Type B pancreatic cell (in vitro differentiated cells): ENCODE measurements around the gene SYT7. TPM values are rescaled to one million over a fixed set of nuclear protein-coding genes. Genes with fewer than 3 reads are reported as not detected.

ENCODE experiments used
- DNase-seq: peaks from one replicate; pipeline ENCODE4 v3.0.0; 2021; ENCODE audit warnings: mixed read lengths; ENCODE audit not compliant: unreplicated experiment; ENCODE audit errors: extremely low spot score
- H3K27ac Mint-ChIP-seq: 2 replicates; pipeline ENCODE4 v1.8.0; 2021; ENCODE audit warnings: mild to moderate bottlenecking, mixed read lengths
- H3K27me3 Mint-ChIP-seq: 2 replicates; pipeline ENCODE4 v1.8.0; 2021; ENCODE audit warnings: mixed read lengths
- H3K36me3 Mint-ChIP-seq: 2 replicates; pipeline ENCODE4 v1.8.0; 2021; ENCODE audit warnings: mixed read lengths
- H3K4me1 Mint-ChIP-seq: one replicate; pipeline ENCODE4 v1.8.0; 2021; ENCODE audit warnings: mixed read lengths; ENCODE audit not compliant: unreplicated experiment
- H3K4me3 Mint-ChIP-seq: 2 replicates; pipeline ENCODE4 v1.8.0; 2021; ENCODE audit warnings: mild to moderate bottlenecking, mixed read lengths
- H3K9me3 Mint-ChIP-seq: 2 replicates; pipeline ENCODE4 v1.8.0; 2021; ENCODE audit warnings: mixed read lengths
- CTCF ChIP-seq: fragments of 200-600 bp; sonication (generic); conservative IDR thresholded peaks from 2 replicates; pipeline ENCODE4 v1.5.0; 2021; ENCODE audit warnings: antibody characterized with exemption, mild to moderate bottlenecking
- total RNA-seq: library from RNA; stranded (reverse); gene quantifications from 2 replicates; pipeline ENCODE4 v1.2.1, GENCODE V29; 2021; ENCODE audit warnings: low replicate concordance

SYT7 gene
- total RNA-seq, 1 donor from 2014 or later: 26.5 TPM

DNA sequence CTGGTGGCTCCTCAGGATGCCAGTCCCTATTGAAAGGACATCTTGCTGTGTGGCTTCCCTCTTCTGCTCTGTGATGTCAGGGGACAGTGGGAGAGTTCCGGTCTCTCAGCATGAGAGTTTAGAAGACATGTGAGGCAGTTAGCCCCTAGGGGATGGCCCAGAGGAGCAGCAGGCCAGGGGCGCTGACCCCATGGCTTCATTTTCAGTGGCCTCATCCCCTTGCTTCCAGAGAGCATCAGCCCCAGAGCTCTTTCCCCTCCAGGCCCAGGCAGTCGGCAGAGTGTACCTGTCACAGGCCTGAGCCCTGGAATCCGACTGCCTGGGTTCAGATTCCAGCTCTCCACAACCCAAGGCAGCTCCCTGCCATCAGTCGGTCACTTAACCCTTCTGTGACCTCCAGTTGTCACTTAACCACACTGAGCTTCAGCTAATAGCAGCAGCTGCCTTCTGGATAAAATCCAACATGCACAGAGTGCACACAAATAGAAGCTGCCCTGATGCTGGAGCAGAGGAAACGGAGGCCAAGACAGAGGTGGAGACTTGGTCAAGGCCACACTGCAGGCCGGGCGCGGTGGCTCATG is 86.4 kb downstream of the SYT7 start:
- Mint-ChIP-seq H3K27ac (peak overlapping the region; percentile 57), H3K36me3 (no peaks in the 10 kb centered on the region), H3K9me3 (no peaks in the 10 kb centered on the region), H3K4me3 (no peak overlapping the region), H3K4me1 (peaks cover 13% of the 10 kb centered on the region), H3K27me3 (no peaks in the 10 kb centered on the region)
- DNase-seq: no peak
- TF ChIP-seq CTCF: no peak

- H3K4me1 Mint-ChIP-seq: peaks cover 24% of the 10 kb centered on the region
- DNase-seq: no peak
Observed at GRCh38 chr11:61491736-61492395, 89.0 kb downstream of the SYT7 start.

GRCh38 chr11:61489833-61490721 is 90.8 kb downstream of the SYT7 start:
- Mint-ChIP-seq H3K27ac (peak overlapping the region; percentile 26), H3K4me3 (peak overlapping the region; percentile 41), H3K36me3 (no peaks in the 10 kb centered on the region), H3K9me3 (no peaks in the 10 kb centered on the region), H3K27me3 (no peaks in the 10 kb centered on the region), H3K4me1 (peaks cover 24% of the 10 kb centered on the region)
- no peak for TF ChIP-seq CTCF
- DNase-seq: no peak

More at GRCh38 chr11:61491736-61492395, 89.0 kb downstream of the SYT7 start:
- Mint-ChIP-seq H3K9me3 (no peaks in the 10 kb centered on the region), H3K36me3 (no peaks in the 10 kb centered on the region), H3K27ac (no peak overlapping the region), H3K27me3 (no peaks in the 10 kb centered on the region), H3K4me3 (no peak overlapping the region)
- TF ChIP-seq CTCF: no peak

DNA sequence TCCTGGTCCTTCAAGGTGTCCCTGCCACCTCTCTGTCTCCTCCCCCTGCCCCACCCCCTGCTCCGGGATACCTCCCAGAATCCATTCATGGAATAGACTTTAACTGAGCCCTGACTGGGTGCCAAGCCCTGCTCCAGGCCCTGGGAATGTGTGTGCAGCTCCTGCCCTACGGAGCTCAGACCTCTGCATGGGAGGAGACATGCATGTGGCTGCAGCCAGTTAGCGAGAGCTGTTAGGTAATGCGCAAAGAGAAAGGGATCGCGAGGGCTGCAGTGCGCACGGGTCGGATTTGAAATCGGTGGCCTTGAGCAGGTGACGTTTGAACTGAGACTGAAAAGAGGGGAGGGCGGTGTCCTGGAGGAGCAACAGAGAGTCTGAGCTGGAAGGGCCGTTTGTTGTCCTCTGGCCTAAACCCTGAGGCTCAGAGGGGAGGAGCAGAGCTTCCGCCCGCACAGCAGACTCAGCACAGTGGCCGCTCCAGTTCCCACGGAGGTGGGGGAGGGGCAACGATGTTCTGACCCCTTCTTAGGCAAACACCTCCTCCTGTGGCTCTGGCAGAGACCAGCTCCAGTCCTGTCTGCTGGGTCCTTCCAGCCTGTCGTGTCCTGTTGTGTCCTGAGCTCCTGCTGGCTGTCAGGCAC is 92.1 kb downstream of the SYT7 start:
- Mint-ChIP-seq H3K36me3 (no peaks in the 10 kb centered on the region), H3K4me1 (peaks cover 19% of the 10 kb centered on the region), H3K4me3 (peak overlapping the region; percentile 71), H3K27ac (peak overlapping the region; percentile 66), H3K9me3 (no peaks in the 10 kb centered on the region), H3K27me3 (no peaks in the 10 kb centered on the region)
- DNase-seq: no peak
- no peak for TF ChIP-seq CTCF

DNA sequence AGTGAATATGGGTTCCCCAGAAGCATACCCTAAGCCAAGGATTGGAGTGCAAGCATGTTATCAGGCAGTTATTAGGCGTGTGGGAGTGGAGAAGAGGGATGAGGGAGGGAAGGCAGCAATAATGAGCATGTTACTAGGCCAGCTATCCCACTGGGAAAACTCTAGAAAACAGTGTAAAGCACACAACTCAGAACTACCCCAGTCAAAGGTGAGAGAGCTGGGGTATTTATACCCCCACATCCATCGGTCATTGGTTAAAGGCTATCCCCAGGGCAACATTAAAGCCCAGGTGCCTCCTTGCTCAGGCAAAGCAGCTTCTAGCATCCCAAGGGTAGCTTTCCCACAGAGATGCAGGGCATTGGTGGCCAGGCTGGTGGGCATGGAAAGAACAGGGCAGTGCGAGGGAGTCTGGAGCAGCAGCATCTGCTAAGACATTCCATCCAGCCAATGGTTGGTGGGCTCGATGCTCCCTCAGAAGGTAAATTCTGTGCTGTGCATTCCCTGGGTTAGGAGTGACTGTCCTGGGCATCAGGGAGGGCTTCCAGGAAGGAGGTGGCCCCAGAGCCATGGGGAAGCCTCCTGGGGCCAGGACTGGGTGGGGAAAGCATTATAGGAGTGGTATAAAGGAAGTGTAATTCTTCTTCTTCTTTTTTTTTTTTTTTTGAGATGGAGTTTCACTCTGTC is 93.4 kb downstream of the SYT7 start:
- DNase-seq: no peak
- no peaks in the 10 kb centered on the region for H3K36me3 Mint-ChIP-seq
- H3K4me3 Mint-ChIP-seq: no peak overlapping the region
- no peaks in the 10 kb centered on the region for H3K27me3 Mint-ChIP-seq
- H3K9me3 Mint-ChIP-seq: no peaks in the 10 kb centered on the region
- no peak for TF ChIP-seq CTCF
- peaks cover 19% of the 10 kb centered on the region for H3K4me1 Mint-ChIP-seq
- no peak overlapping the region for H3K27ac Mint-ChIP-seq
